Mucosa of rectum (tissue), 2 donors: ENCODE data around the gene GBP6.

Source experiments
- H3K27ac ChIP-seq, 2 donors: one replicate each; pipeline ENCODE4 v1.7.0; 2013; ENCODE audit warnings: inconsistent platforms in 2 of 2, low read depth in 2 of 2, low read length in 2 of 2
- H3K27me3 ChIP-seq, 2 donors: one replicate each; pipeline ENCODE4 v1.7.0; 2013; ENCODE audit warnings: low read length in 2 of 2; ENCODE audit not compliant: control insufficient read depth in 2 of 2, insufficient read depth in 2 of 2
- H3K36me3 ChIP-seq, 2 donors: one replicate each; pipeline ENCODE4 v1.7.0; 2013; ENCODE audit warnings: low read length in 2 of 2; ENCODE audit not compliant: control insufficient read depth in 2 of 2, insufficient read depth in 2 of 2
- H3K4me1 ChIP-seq, 2 donors: one replicate each; pipeline ENCODE4 v1.7.0; 2013; ENCODE audit warnings: low read length in 2 of 2, mild to moderate bottlenecking in 1 of 2; ENCODE audit not compliant: control insufficient read depth in 2 of 2, insufficient read depth in 2 of 2
- H3K4me3 ChIP-seq, 2 donors: one replicate each; pipeline ENCODE4 v1.7.0; 2013; ENCODE audit warnings: low read length in 2 of 2
- H3K9ac ChIP-seq, 2 donors: one replicate each; pipeline ENCODE4 v1.7.0; 2013; ENCODE audit warnings: low read length in 2 of 2, low read depth in 1 of 2, mild to moderate bottlenecking in 1 of 2
- H3K9me3 ChIP-seq, 2 donors: one replicate each; pipeline ENCODE4 v1.7.0; 2013; ENCODE audit warnings: low read length in 2 of 2; ENCODE audit not compliant: control insufficient read depth in 2 of 2
- donor health status: healthy.
- donor health status: Normal muscosa, but diverticular disease.

Gene GBP6

DNA sequence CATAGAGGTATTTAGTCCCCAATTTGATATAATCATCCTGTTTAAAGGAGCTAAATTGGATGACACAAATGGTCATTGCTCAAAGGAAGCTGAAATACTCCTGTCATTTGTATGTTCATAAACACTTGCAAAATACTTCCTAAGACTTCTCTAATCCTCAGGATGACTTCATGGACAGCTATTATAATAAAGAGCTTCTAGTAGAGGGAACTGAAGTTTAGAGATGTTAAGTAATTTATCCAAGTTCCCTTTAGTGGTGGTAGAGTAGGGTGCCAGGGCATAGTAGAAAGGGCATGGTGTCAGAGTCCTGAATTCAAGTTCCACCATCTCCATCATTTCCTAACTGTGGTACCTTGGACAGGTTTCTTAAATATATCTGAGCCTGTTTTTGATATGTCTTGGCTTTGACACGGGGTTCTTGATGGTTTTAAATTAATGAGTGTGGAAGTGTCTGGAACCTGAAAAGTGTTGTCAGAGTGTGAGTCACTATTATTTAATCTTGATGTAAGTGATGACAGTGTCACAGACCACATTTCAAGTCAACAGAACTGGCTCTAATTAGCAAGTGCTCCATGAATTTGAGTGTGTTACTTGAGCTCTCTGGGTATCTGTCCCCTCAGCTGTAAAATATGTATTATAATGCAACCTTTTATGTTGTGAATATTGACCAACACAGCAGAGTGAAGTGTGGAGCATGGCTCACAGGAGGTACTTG lies 12.1 kb upstream of the GBP6 start:
- no peaks in the 10 kb centered on the region for H3K36me3 ChIP-seq
- no peak overlapping the region for H3K9ac ChIP-seq
- H3K4me1 ChIP-seq: no peaks in the 10 kb centered on the region
- H3K4me3 ChIP-seq: no peak overlapping the region
- H3K27ac ChIP-seq: no peak overlapping the region
- no peaks in the 10 kb centered on the region for H3K27me3 ChIP-seq
- H3K9me3 ChIP-seq: no peaks in the 10 kb centered on the region

DNA sequence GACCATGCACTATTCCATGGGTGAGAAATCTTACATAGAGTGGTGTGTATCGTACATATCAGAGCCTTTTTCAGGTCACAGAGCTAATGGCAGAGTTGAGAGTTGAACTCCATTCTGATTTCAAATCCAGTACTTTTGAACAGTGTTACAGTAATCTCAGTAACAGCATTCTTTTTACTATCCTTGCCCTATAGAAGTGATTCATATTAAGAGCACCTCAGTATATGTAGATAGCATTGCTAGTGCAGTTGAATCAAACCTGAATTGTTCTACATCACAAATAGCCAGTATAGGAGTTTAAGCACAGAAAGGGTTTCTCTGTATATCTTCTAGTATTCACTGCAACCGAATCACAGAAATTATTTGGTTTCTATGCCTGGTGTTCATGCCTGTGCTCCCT lies 11.4 kb upstream of the GBP6 start:
- H3K27me3 ChIP-seq: no peaks in the 10 kb centered on the region
- H3K4me3 ChIP-seq: no peak overlapping the region
- no peak overlapping the region for H3K9ac ChIP-seq
- H3K9me3 ChIP-seq: no peaks in the 10 kb centered on the region
- H3K4me1 ChIP-seq: no peaks in the 10 kb centered on the region
- no peak overlapping the region for H3K27ac ChIP-seq
- H3K36me3 ChIP-seq: no peaks in the 10 kb centered on the region

DNA sequence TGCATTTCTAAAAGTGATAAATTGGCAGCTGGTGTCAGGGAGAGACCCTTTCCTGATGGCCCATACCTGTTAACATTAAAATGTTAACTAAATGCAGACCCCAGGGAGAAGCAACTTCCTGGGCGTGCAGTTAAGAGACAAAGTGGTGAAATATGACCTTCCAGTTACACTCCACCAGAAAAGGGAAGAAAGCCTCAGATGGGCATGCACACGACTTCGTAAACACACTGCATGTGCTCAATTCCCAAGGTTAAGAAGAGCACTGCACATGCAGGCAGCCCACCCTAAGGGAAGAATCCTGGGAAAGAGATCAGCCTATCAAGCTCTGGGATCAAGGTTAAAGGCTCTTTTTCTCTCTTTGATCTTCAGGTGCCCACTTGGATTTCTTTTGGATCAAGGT lies 9.7 kb upstream of the GBP6 start:
- H3K9ac ChIP-seq: no peak overlapping the region
- H3K4me3 ChIP-seq: no peak overlapping the region
- H3K9me3 ChIP-seq: no peaks in the 10 kb centered on the region
- H3K4me1 ChIP-seq: no peaks in the 10 kb centered on the region
- no peaks in the 10 kb centered on the region for H3K36me3 ChIP-seq
- no peak overlapping the region for H3K27ac ChIP-seq
- H3K27me3 ChIP-seq: no peaks in the 10 kb centered on the region

DNA sequence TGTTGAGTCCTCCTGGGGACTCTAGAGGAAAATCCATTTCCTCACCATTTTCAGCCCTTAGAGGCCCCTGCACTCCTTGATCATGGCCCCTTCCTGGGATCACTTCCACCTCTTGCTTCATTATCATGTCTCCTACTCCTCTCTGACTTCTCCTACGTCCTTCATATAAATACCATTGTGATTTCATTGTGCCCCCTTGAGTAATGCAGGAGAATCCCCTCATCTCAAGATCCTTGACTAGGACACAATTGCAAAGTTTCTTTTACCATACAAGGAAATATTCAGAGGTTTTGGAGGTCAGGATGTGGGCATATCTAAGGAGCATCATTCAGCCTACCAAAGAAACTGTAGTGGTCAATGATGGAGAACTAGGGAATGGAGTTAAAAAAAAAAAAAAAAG lies 8.8 kb upstream of the GBP6 start:
- Histone ChIP-seq H3K36me3 (no peaks in the 10 kb centered on the region), H3K9me3 (no peaks in the 10 kb centered on the region), H3K9ac (no peak overlapping the region), H3K27ac (no peak overlapping the region), H3K4me1 (no peaks in the 10 kb centered on the region), H3K4me3 (no peak overlapping the region), H3K27me3 (no peaks in the 10 kb centered on the region)

DNA sequence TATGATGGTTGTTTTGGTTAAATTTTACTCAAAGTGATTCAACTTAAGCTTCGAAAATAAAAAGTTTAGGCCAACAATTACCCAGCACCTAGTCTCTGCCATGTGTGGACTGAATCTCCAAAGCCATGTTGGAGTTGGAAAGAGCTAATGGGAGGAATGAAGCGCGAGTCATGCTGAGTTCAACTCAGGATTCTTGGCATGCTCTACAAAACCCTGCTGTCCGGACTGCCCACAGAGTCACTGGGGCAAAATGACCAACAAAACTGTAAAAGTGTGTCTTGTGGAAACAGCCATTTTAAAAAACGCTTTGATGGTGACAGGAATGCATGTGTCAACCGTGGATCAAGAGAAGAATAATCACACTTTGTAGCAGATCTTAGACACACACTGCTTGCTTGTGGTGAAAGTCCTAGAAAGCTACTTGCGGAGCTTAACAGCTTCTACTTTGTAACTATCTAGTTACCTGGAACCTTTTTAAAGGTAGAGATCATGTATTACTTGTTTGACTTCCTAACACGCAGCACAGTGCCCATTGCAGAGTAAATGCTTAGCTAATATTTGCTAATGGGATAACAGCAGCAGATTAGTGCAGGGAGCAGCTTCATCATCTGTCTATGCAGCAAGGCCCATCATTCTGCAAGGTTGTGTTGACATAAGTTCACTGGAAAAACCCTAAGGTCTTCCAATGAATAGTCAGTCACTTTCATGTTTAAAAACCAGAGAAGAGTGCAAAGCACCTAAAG lies 7.0 kb upstream of the GBP6 start:
- Histone ChIP-seq H3K4me1 (no peaks in the 10 kb centered on the region), H3K9me3 (no peaks in the 10 kb centered on the region), H3K27me3 (no peaks in the 10 kb centered on the region), H3K36me3 (no peaks in the 10 kb centered on the region), H3K9ac (no peak overlapping the region), H3K27ac (no peak overlapping the region), H3K4me3 (no peak overlapping the region)

GRCh38 chr1:89358287-89358893 lies 5.5 kb upstream of the GBP6 start:
- Histone ChIP-seq H3K9me3 (no peaks in the 10 kb centered on the region), H3K4me3 (no peak overlapping the region), H3K27ac (no peak overlapping the region), H3K27me3 (no peaks in the 10 kb centered on the region), H3K9ac (no peak overlapping the region), H3K36me3 (no peaks in the 10 kb centered on the region), H3K4me1 (no peaks in the 10 kb centered on the region)

DNA sequence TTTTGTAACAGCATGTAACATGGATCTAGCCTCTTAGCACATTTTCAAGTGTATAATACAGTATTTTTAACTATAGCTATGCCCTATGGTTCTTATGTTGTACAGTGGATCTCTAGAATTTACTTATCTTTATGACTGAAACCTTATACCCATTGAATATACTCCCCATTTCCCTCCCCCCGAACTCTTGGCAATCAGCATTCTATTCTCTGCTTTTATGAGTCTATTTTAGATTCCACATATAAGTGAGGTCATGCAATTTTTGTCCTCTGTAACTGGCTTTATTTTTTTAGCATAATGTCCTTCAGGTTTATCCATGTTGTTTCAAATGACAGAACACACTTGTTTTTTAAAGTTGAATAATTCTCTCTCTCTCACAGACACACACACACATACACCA lies 3.1 kb upstream of the GBP6 start:
- no peaks in the 10 kb centered on the region for H3K36me3 ChIP-seq
- H3K27me3 ChIP-seq: no peaks in the 10 kb centered on the region
- H3K9me3 ChIP-seq: no peaks in the 10 kb centered on the region
- H3K27ac ChIP-seq: no peak overlapping the region
- no peaks in the 10 kb centered on the region for H3K4me1 ChIP-seq
- H3K4me3 ChIP-seq: no peak overlapping the region
- no peak overlapping the region for H3K9ac ChIP-seq

DNA sequence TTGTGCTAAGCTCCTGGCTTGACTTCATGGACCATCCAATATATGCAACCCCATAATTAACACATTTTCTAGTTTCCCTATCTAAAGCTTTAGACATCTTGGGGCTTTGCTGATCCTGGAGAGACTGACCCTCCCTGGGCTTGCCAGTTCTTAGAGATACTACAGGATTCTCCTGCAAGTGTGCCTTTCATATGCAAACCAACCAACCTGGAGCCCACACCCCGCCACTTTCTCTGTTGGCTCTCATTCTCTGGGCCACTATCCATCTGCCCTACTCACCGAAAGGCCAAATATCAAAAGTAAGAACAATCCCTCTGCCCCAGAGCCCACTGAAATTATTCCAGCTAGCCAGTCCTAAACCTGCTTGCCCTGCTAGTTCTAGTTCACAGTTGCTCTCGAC lies 2.2 kb upstream of the GBP6 start:
- H3K9me3 ChIP-seq: no peaks in the 10 kb centered on the region
- H3K27me3 ChIP-seq: no peaks in the 10 kb centered on the region
- H3K4me1 ChIP-seq: no peaks in the 10 kb centered on the region
- H3K27ac ChIP-seq: no peak overlapping the region
- H3K4me3 ChIP-seq: no peak overlapping the region
- H3K9ac ChIP-seq: no peak overlapping the region
- no peaks in the 10 kb centered on the region for H3K36me3 ChIP-seq

- no peak overlapping the region for H3K4me3 ChIP-seq
- no peak overlapping the region for H3K9ac ChIP-seq
- no peaks in the 10 kb centered on the region for H3K36me3 ChIP-seq
- H3K27me3 ChIP-seq: no peaks in the 10 kb centered on the region
- H3K9me3 ChIP-seq: no peaks in the 10 kb centered on the region
- no peaks in the 10 kb centered on the region for H3K4me1 ChIP-seq
- H3K27ac ChIP-seq: no peak overlapping the region
Measured at GRCh38 chr1:89363196-89363595, 663 bp upstream of the GBP6 start.

DNA sequence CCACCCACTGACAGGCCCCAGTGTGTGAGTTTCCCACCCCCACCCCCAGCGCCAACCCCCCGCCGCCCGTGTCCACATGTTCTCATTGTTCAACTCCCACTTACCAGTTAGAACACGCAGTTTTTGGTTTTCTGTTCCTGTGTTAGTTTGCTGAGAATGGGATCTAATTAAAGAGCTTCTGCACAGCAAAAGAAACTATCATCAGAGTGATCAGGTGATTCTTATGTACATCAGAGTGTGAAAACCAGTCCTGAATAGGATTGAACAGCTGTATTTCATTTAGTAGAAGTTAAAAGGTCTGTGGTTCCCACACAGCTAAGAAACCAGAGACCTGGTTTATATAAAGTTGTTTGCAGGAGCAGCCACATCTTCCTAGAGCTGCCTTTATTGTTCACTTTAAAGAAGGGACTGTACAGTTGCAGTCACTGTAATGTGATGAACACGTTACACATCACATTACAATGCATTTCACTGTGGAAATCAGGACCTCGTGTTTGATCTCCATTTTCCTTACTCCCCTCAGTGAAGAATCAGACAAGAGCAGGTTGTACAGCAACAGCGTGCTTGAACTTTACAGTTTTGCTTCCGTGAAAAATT lies 1.2 kb downstream of the GBP6 start:
- Histone ChIP-seq H3K4me3 (no peak overlapping the region), H3K4me1 (no peaks in the 10 kb centered on the region), H3K27ac (no peak overlapping the region), H3K36me3 (no peaks in the 10 kb centered on the region), H3K9ac (no peak overlapping the region), H3K27me3 (no peaks in the 10 kb centered on the region), H3K9me3 (no peaks in the 10 kb centered on the region)
